ENCODE data around the gene AFF3.

DNA sequence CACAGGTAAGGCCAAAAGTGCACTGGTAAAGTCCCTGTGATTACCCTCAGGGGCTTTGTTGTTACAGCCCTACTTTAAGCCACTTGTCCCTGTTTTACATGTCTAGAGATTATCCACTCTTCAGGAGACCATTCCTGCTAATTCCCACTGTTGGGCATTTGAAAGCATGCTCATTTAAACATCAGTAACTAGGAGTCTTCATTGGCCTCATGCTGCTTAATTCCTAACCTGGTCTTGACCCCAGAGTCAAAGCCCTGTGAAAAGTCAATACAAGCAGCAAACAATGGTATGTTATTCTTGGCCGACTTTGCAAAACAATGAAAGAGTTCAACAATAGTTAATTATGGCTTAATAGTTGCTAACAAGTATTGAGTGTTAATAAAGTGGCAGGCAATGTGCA is 23.2 kb downstream of the AFF3 start:
- TF ChIP-seq CTCF (optimal IDR thresholded peaks at IDR 0.05 in 1 of 3, IDR thresholded peaks at IDR 0.05 in 1 of 3, conservative IDR thresholded peaks at IDR 0.05 in 1 of 3; ENCODE audit: extremely low read depth in 1 of 3, insufficient read depth in 2 of 3, low read length in 3 of 3): no peak
- TF ChIP-seq EZH2 (IDR thresholded peaks at IDR 0.05; ENCODE audit: low read length): no peak

Data from keratinocyte (primary cell).